HEK293T (cell line): ENCODE measurements around the gene AIF1.
A peak's percentile ranks its signal among the peaks of the same experiment; 100 is the strongest.

ENCODE experiments used
- CTCF ChIA-PET: fragments of 350-600 bp; formaldehyde crosslinking; extraction: SDS; loops from one replicate; lab custom pipeline; 2021; ENCODE audit warnings: antibody characterized with exemption, inconsistent platforms; lab: Yijun Ruan, JAX
- POLR2A ChIA-PET: fragments of 350-600 bp; formaldehyde crosslinking; extraction: SDS; loops from one replicate; lab custom pipeline; 2020; ENCODE audit warnings: antibody characterized with exemption, inconsistent platforms; lab: Yijun Ruan, JAX
- DNase-seq: peaks from one replicate; pipeline ENCODE4 v3.0.0; 2012; ENCODE audit warnings: mixed read lengths; ENCODE audit errors: extremely low spot score
- ARNT ChIP-seq: fragments of 450-650 bp; IDR thresholded peaks from 2 replicates; pipeline ENCODE4 v1.6.1; 2017; ENCODE audit warnings: mild to moderate bottlenecking
- BHLHE40 ChIP-seq: fragments of 450-650 bp; IDR thresholded peaks from 2 replicates; pipeline ENCODE4 v1.6.1; 2016; ENCODE audit warnings: mild to moderate bottlenecking, moderate library complexity, borderline replicate concordance
- CTBP1 ChIP-seq: fragments of 450-650 bp; IDR thresholded peaks from 2 replicates; pipeline ENCODE4 v1.6.1; 2016; ENCODE audit warnings: borderline replicate concordance
- ELF4 ChIP-seq: fragments of 450-650 bp; IDR thresholded peaks from 2 replicates; pipeline ENCODE4 v1.6.1; 2017; ENCODE audit warnings: antibody characterized with exemption
- FOXA1 ChIP-seq: fragments of 450-650 bp; IDR thresholded peaks from 2 replicates; pipeline ENCODE4 v1.6.1; 2016; ENCODE audit warnings: mild to moderate bottlenecking
- FOXK2 ChIP-seq: fragments of 450-650 bp; IDR thresholded peaks from 2 replicates; pipeline ENCODE4 v1.6.1; 2016; ENCODE audit warnings: mild to moderate bottlenecking
- FOXM1 ChIP-seq: fragments of 450-650 bp; IDR thresholded peaks from 2 replicates; pipeline ENCODE4 v1.6.1; 2017; ENCODE audit warnings: mild to moderate bottlenecking, borderline replicate concordance
- HDGF ChIP-seq: fragments of 450-650 bp; IDR thresholded peaks from 2 replicates; pipeline ENCODE4 v1.6.1; 2017; ENCODE audit warnings: antibody characterized with exemption, borderline replicate concordance
- L3MBTL2 ChIP-seq: fragments of 450-650 bp; conservative IDR thresholded peaks from 2 replicates; pipeline ENCODE4 v1.6.1; 2016; ENCODE audit warnings: mild to moderate bottlenecking
- LEF1 ChIP-seq: fragments of 450-650 bp; IDR thresholded peaks from 2 replicates; pipeline ENCODE4 v1.6.1; 2017; ENCODE audit warnings: mild to moderate bottlenecking, borderline replicate concordance
- NFRKB ChIP-seq: fragments of 450-650 bp; IDR thresholded peaks from 2 replicates; pipeline ENCODE4 v1.6.1; 2016; ENCODE audit warnings: mild to moderate bottlenecking, moderate library complexity
- PKNOX1 ChIP-seq: fragments of 450-650 bp; IDR thresholded peaks from 2 replicates; pipeline ENCODE4 v1.6.1; 2016
- SP1 ChIP-seq: fragments of 450-650 bp; IDR thresholded peaks from 2 replicates; pipeline ENCODE4 v1.6.1; 2017
- SUZ12 ChIP-seq: fragments of 450-650 bp; IDR thresholded peaks from 2 replicates; pipeline ENCODE4 v1.6.1; 2016; ENCODE audit warnings: mild to moderate bottlenecking
- TARDBP ChIP-seq: fragments of 450-650 bp; IDR thresholded peaks from 2 replicates; pipeline ENCODE4 v1.6.1; 2016
- ZNF384 ChIP-seq: fragments of 450-650 bp; IDR thresholded peaks from 2 replicates; pipeline ENCODE4 v1.6.1; 2016

AIF1 gene

GRCh38 chr6:31663126-31663960 is 48.3 kb downstream of the AIF1 start:
- no peak for DNase-seq
- TF ChIP-seq TARDBP (no peak), ZNF384 (no peak), CTBP1 (no peak), LEF1 (no peak), BHLHE40 (no peak), PKNOX1 (no peak), ELF4 (no peak), HDGF (no peak), FOXK2 (no peak), SUZ12 (no peak), FOXA1 (no peak), NFRKB (no peak), FOXM1 (no peak), ARNT (no peak), L3MBTL2 (no peak), SP1 (no peak)
- ChIA-PET POLR2A (interaction anchor here (1.0 to 5.4 kb wide), 5 partner anchors 8 to 143 kb away, joined by 3 to 138 read pairs (median 16); partner anchors contain the start of genes APOM, BAG6, CLIC1 and DDX39B), CTCF (no interaction called here)

GRCh38 chr6:31663961-31664789 is 49.1 kb downstream of the AIF1 start:
- DNase-seq: no peak
- TF ChIP-seq ZNF384 (no peak), FOXA1 (no peak), HDGF (no peak), ELF4 (no peak), ARNT (no peak)
- POLR2A ChIA-PET: interaction anchor here (0.5 to 5.4 kb wide), 31 partner anchors 8 to 1308 kb away, joined by 3 to 138 read pairs (median 5); partner anchors contain the start of genes ABHD16A, AIF1, APOM and BAG6
- CTCF ChIA-PET: interaction anchor here (0.9 kb wide), 1 partner anchor 68 kb away, joined by 4 read pairs; no protein-coding TSS in a partner anchor

GRCh38 chr6:31664790-31665500 is 49.9 kb downstream of the AIF1 start, which contains the start of gene GPANK1:
Gene GPANK1 (minus strand): TSS chr6:31664997. CDS start chr6:31664478, 519 bp downstream.
- CTCF ChIA-PET: interaction anchor here (0.7 to 0.9 kb wide), 2 partner anchors 69 to 427 kb away, joined by 3 to 4 read pairs; no protein-coding TSS in a partner anchor
- DNase-seq: peak; percentile 73
- TF ChIP-seq L3MBTL2 (peak; percentile 84), SUZ12 (no peak), NFRKB (no peak), TARDBP (no peak), ZNF384 (no peak), CTBP1 (no peak), SP1 (no peak), FOXA1 (no peak), FOXK2 (peak; percentile 78; the same call in 1 of the 2 replicates), BHLHE40 (no peak), HDGF (no peak), FOXM1 (no peak), LEF1 (no peak), PKNOX1 (no peak), ARNT (no peak), ELF4 (no peak)
- POLR2A ChIA-PET: interaction anchor here (0.5 to 5.4 kb wide), 30 partner anchors 8 to 1307 kb away, joined by 3 to 138 read pairs (median 5); partner anchors contain the start of genes ABHD16A, AIF1, APOM and BAG6

- TF ChIP-seq ARNT: 0 out of 2 replicates have a peak, but pooled peaks have one; percentile 29
- no peak for TF ChIP-seq TARDBP
- TF ChIP-seq SUZ12: no peak
- TF ChIP-seq LEF1: no peak
- no peak for TF ChIP-seq HDGF
- no peak for TF ChIP-seq FOXA1
- TF ChIP-seq FOXM1: 0 out of 2 replicates have a peak, but pooled peaks have one; percentile 17
- no peak for TF ChIP-seq NFRKB
- no peak for TF ChIP-seq SP1
- no peak for TF ChIP-seq FOXK2
- peak; percentile 81 for TF ChIP-seq ELF4
- TF ChIP-seq PKNOX1: peak; percentile 70
- TF ChIP-seq L3MBTL2: peak; percentile 62
- no peak for TF ChIP-seq ZNF384
- TF ChIP-seq CTBP1: no peak
- TF ChIP-seq BHLHE40: no peak
- CTCF ChIA-PET: interaction anchor here (0.9 kb wide), 1 partner anchor 70 kb away, joined by 4 read pairs; no protein-coding TSS in a partner anchor
- DNase-seq: peak; percentile 98
- POLR2A ChIA-PET: interaction anchor here (0.6 to 5.4 kb wide), 19 partner anchors 9 to 161 kb away, joined by 3 to 138 read pairs (median 4); partner anchors contain the start of genes ABHD16A, APOM, BAG6 and DDX39B
Observed at GRCh38 chr6:31665501-31666336, 50.7 kb downstream of the AIF1 start, which contains the start of gene CSNK2B. Gene CSNK2B (plus strand): TSS chr6:31666080. CDS start chr6:31666832, 752 bp downstream.
